Central memory CD8-positive, alpha-beta T cell (primary cell): Measurements from ENCODE around the gene CCDC43.
"Not testable (repeated sequence)": the region's sequence is repeated elsewhere in the genome, so short reads cannot be mapped to it uniquely, and the experiment has no call there.

Experiments
- ATAC-seq: fragments of 150-1000 bp; cut with Tn5 transposase; replicated peaks from 2 replicates; pipeline ENCODE4 v1.10.0; 2022; ENCODE audit warnings: mild to moderate bottlenecking, moderate FRiP score, moderate number of reproducible peaks; ENCODE audit not compliant: poor library complexity, severe bottlenecking; ENCODE audit errors: extremely low read depth
- DNase-seq, 2 donors: peaks; one replicate each; pipeline ENCODE4 v3.0.0; 2021; ENCODE audit warnings: low spot score in 2 of 2
- H3K27ac Mint-ChIP-seq: one replicate; pipeline ENCODE4 v1.8.0; 2022; ENCODE audit warnings: low read depth, mild to moderate bottlenecking, moderate library complexity, mixed read lengths
- H3K27me3 Mint-ChIP-seq: one replicate; pipeline ENCODE4 v1.8.0; 2022; ENCODE audit warnings: mixed read lengths
- H3K36me3 Mint-ChIP-seq: one replicate; pipeline ENCODE4 v1.8.0; 2022; ENCODE audit warnings: mild to moderate bottlenecking, moderate library complexity, mixed read lengths; ENCODE audit not compliant: insufficient read depth
- H3K4me1 Mint-ChIP-seq: one replicate; pipeline ENCODE4 v1.8.0; 2022; ENCODE audit warnings: mixed read lengths
- H3K4me3 Mint-ChIP-seq: one replicate; pipeline ENCODE4 v1.8.0; 2022; ENCODE audit warnings: mild to moderate bottlenecking, moderate library complexity, mixed read lengths
- H3K9me3 Mint-ChIP-seq: one replicate; pipeline ENCODE4 v1.8.0; 2022; ENCODE audit warnings: mixed read lengths

CCDC43 gene

DNA sequence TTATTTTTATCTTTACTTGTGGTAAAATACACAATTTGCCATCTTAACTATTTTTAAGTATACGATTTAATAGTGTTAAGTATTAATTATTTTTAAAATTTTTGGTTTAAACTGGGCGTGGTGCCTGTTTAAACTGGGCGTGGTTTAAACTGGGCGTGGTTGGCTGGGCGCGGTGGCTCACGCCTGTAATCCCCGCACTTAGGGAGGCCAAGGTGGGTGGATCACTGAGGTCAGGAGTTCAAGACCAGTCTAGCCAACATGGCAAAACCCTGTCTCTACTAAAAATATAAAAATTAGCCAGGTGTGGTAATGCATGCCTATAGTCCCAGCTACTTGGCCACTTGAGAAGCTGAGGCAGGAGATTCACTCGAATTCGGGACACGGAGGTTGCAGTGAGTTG is 4.0 kb upstream of the CCDC43 start:
- Mint-ChIP-seq H3K9me3 (no peaks in the 10 kb centered on the region), H3K4me1 (peaks cover 18% of the 10 kb centered on the region), H3K4me3 (no peak overlapping the region), H3K27ac (no peak overlapping the region), H3K36me3 (peaks cover 6% of the 10 kb centered on the region), H3K27me3 (no peaks in the 10 kb centered on the region)
- DNase-seq (no peak), ATAC-seq (no peak)

DNA sequence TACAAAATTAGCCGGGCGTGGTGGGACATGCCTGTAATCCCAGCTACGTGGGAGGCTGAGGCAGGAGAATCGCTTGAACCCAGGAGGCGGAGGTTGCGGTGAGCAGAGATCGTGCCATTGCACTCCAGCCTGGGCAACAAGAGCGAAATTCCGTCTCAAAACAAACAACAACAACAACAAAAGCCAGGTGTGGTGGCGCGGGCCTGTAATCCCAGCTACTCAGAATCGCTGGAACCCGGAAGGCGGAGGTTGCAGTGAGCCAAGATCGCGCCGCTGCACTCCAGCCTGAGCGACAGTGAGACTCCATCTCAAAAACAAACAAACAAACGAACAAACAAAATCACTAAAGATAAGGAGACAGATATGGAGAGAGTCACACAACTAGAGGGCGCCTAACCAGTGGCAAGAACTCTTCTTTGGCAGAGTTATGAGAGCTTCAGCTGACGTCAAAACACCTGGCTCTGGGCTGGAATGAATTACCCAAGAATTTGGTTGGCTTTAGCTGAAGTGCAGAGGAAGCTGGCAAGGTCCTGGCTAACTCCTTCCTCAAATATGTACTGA is 1.2 kb upstream of the CCDC43 start:
- not testable (repeated sequence) for H3K9me3 Mint-ChIP-seq, DNase-seq, H3K27ac Mint-ChIP-seq, ATAC-seq, H3K27me3 Mint-ChIP-seq, H3K36me3 Mint-ChIP-seq
- peaks cover 24% of the 10 kb centered on the region for H3K4me1 Mint-ChIP-seq
- H3K4me3 Mint-ChIP-seq = peak overlapping the region; percentile 99

DNA sequence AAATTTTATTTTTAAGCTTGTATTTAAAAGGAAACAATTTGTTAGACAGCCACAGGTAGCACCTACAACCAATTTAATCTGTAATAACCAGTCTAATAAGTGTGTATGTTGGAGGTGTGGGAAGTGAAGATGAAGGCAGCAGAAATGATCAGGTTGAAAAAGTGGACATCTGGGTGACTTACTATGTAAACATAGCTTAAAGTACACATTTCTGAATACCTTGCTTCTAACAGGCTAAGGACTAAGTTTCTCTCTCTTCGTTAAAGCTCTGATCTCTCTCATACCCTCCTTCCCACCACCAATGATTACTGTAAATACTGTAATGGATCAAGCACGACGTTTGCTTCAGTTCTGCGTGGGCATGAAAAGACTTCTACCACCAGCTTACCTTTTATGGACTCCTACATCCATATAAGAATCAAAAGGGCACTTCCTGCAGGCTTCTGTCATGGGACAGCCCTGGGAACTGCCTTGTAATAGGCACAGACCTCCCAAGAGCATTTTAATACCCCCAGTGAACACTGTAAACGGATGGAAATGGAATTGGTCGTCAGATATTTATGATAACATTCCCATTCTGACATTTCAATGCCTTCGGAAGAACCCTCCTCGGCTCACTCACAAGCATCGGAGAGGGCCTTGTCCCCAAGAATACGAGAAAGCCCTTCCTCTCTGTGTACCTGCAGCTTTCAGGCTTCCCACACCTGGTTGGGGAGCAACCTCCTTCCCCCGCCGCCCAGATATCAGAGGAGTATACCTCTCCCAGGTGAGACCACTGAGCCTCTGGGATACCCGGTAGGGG is 700 bp downstream of the CCDC43 start:
- Mint-ChIP-seq H3K9me3 (no peaks in the 10 kb centered on the region), H3K4me3 (peak overlapping the region; percentile 99), H3K27ac (peak overlapping the region; percentile 96), H3K27me3 (no peaks in the 10 kb centered on the region), H3K36me3 (peaks cover 13% of the 10 kb centered on the region), H3K4me1 (peaks cover 24% of the 10 kb centered on the region)
- DNase-seq = no peak
- ATAC-seq = peak; percentile 7

DNA sequence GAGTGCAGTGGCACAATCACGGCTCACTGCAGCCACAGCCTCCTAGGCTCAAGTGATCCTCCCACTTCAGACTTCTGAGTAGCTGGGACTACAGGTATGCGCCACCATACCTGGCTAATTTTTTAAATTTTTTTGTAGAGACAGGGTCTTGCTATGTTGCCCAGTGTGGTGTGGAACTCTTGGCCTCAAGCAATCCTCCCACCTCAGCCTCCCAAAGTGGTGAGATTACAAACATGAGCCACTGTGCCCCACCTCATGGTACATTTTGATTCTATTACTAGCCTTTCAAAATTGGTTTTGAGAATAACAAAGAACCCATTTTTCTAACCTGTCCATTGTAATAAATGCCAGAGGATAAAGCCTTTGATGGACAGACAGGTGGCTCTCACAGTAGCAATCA is 1.4 kb downstream of the CCDC43 start:
- H3K27me3 Mint-ChIP-seq = no peaks in the 10 kb centered on the region
- H3K4me3 Mint-ChIP-seq = peak overlapping the region; percentile 99
- peaks cover 18% of the 10 kb centered on the region for H3K36me3 Mint-ChIP-seq
- ATAC-seq (no peak), DNase-seq (no peak)
- H3K27ac Mint-ChIP-seq = no peak overlapping the region
- peaks cover 24% of the 10 kb centered on the region for H3K4me1 Mint-ChIP-seq
- no peaks in the 10 kb centered on the region for H3K9me3 Mint-ChIP-seq

DNA sequence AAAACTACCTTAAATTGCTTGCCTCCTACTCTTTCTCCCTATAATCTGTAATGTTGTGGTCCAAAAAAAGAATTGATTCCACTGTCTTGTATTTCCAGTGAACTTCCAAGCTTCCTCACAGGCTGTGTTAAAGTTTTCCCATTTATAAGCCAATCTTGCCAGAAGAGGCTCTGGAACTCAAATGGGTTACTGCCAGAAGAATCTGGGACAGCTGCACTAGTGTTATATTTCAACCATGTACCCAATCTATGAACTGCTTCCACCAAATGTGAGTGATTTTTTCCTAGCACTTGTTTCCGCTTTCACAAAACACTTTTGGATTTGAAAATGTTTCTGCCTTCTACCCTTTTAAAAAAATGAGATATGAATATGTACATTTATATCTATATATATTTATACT is 1.8 kb downstream of the CCDC43 start:
- no peak for ATAC-seq
- Mint-ChIP-seq H3K27me3 (no peaks in the 10 kb centered on the region), H3K4me3 (no peak overlapping the region), H3K9me3 (no peaks in the 10 kb centered on the region), H3K4me1 (peaks cover 24% of the 10 kb centered on the region), H3K36me3 (peaks cover 22% of the 10 kb centered on the region), H3K27ac (no peak overlapping the region)
- DNase-seq = no peak

DNA sequence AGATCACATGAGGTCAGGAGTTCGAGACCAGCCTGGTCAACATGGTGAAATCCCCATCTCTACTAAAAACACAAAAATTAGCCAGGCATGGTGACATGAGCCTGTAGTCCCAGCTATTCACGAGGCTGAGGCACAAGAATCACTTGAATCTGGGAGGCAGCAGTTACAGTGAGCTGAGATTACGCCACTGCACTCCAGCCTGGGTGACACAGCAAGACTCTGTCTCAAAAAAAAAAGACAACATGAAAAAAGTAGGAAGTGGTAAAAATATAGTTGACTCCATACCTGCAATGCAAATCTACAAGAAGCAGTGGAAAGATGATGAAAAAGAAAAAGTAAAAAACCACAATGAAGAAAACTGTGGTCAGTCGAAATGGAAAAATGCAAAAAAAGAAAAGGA is 6.3 kb downstream of the CCDC43 start:
- not testable (repeated sequence) for ATAC-seq, H3K4me3 Mint-ChIP-seq, DNase-seq, H3K27me3 Mint-ChIP-seq, H3K4me1 Mint-ChIP-seq, H3K9me3 Mint-ChIP-seq, H3K27ac Mint-ChIP-seq
- peaks cover 38% of the 10 kb centered on the region for H3K36me3 Mint-ChIP-seq

DNA sequence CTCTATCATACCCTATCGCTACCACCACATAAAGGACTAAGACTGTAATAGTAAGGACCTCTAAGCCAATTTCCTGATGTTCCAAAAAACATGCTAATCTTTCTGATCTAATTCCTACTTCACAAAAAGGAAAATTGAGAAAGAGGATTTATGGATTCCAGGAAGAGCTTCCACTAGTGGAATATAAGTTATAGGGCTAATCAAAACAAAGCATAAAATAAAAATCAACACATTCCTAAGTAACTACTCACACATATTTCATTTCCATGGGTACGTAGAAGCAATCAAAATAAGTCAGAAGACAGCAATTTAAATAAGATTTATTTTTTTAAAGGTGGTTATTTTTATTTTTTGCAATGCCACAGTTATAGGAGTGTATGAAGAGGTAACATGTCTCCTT is 12.4 kb downstream of the CCDC43 start:
- Mint-ChIP-seq H3K36me3 (peaks cover 23% of the 10 kb centered on the region), H3K4me1 (no peaks in the 10 kb centered on the region), H3K27ac (no peak overlapping the region), H3K27me3 (no peaks in the 10 kb centered on the region), H3K9me3 (no peaks in the 10 kb centered on the region), H3K4me3 (no peak overlapping the region)
- DNase-seq = no peak
- no peak for ATAC-seq

DNA sequence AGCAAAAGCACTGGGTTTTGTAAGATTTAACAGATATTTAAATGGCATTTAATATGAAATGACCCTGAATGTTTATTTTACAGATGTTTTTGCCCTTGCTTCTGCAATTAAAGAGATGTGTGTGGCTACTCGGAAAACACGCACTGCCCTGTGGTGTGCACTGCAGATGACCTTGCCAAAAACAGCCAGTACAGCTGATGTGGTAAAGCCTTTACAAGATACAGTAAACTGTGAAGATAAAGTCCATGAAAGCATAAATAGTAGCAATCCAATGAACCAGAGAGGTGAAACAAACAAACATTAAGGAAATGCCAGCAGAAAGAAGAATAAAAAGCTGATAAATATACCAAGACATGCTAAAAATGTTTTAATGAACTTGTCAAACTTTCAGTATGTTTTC is 15.7 kb downstream of the CCDC43 start:
- no peak overlapping the region for H3K27ac Mint-ChIP-seq
- no peak overlapping the region for H3K4me3 Mint-ChIP-seq
- no peak for ATAC-seq

DNA sequence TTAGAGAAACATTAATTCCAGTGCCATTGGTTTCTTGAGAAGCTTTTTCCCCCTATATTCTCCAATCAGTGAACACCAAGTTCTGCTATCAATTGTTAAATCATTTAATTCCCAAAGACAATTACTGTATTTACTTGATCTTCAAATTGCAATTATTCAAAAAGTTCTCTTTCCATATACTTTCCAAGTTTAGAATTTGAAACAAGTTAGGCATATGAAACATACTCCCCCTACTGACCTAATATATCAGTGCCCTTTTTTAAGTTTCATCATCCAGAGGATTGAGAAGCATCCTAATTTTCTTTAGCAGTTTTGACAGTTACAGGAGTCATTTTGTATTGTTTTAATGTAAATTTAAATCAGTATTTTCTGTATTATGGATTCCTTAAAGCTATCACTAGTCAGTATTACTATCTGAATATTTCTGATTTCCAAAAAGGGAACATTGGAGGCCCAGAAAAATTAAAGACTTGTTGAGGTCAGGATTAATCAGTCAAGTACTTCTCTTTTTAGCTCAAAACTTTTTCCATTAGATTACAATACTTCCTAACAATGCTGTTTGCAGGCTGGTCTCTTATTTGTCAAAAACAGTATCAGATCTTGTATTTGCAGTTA is 17.0 kb downstream of the CCDC43 start:
- no peak overlapping the region for H3K4me3 Mint-ChIP-seq
- no peak for ATAC-seq
- no peaks in the 10 kb centered on the region for H3K4me1 Mint-ChIP-seq
- peaks cover under 1% of the 10 kb centered on the region for H3K27me3 Mint-ChIP-seq
- no peaks in the 10 kb centered on the region for H3K9me3 Mint-ChIP-seq
- no peak for DNase-seq
- H3K36me3 Mint-ChIP-seq = peaks cover 2% of the 10 kb centered on the region
- H3K27ac Mint-ChIP-seq = no peak overlapping the region

More for the DNA sequence above, 15.7 kb downstream of the CCDC43 start:
- DNase-seq = no peak
- Mint-ChIP-seq H3K27me3 (no peaks in the 10 kb centered on the region), H3K4me1 (no peaks in the 10 kb centered on the region), H3K9me3 (no peaks in the 10 kb centered on the region), H3K36me3 (peaks cover 9% of the 10 kb centered on the region)

DNA sequence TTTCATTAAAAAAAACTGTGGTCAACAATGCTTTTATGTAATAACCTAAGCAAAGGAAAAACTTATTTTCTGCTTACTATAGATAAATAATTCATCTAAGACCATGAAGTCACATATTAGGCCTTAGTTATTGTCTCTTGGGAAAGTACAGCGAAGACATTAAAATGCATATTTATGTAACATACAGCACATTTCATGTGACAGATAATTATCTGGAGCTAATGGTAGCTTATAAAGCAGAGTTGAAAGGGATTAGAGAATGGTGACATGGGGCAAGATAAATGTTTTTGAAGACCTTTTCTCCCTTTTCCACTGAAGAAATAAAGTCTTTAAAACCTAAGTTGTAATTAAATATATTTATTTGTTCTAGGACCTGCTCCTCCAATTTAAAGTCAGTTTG is 23.6 kb downstream of the CCDC43 start:
- Mint-ChIP-seq H3K36me3 (no peaks in the 10 kb centered on the region), H3K4me3 (no peak overlapping the region), H3K27me3 (peaks cover 26% of the 10 kb centered on the region), H3K4me1 (no peaks in the 10 kb centered on the region), H3K9me3 (no peaks in the 10 kb centered on the region), H3K27ac (no peak overlapping the region)
- ATAC-seq (no peak), DNase-seq (no peak)

DNA sequence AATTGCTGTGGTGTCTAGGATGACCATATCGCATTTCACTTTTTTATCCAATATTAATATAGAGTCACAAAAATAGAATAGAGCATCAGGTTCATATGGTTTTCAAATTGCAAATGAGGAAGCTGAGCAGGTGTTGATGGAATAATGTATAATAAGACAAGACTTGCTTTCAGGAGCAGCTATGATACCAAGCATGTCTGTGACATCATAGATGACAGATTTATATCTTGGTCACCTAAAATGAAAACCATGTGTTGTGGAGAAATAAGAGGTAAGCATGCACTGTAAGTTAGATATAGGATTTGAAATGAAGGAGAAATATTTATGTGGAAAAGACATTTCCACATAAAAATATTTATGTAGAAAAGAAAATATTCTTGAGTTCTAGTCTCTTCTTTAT is 24.7 kb downstream of the CCDC43 start:
- H3K4me3 Mint-ChIP-seq = no peak overlapping the region
- ATAC-seq (no peak), DNase-seq (no peak)
- H3K4me1 Mint-ChIP-seq = no peaks in the 10 kb centered on the region
- H3K27me3 Mint-ChIP-seq = peaks cover 26% of the 10 kb centered on the region
- no peaks in the 10 kb centered on the region for H3K9me3 Mint-ChIP-seq
- H3K36me3 Mint-ChIP-seq = no peaks in the 10 kb centered on the region
- no peak overlapping the region for H3K27ac Mint-ChIP-seq

DNA sequence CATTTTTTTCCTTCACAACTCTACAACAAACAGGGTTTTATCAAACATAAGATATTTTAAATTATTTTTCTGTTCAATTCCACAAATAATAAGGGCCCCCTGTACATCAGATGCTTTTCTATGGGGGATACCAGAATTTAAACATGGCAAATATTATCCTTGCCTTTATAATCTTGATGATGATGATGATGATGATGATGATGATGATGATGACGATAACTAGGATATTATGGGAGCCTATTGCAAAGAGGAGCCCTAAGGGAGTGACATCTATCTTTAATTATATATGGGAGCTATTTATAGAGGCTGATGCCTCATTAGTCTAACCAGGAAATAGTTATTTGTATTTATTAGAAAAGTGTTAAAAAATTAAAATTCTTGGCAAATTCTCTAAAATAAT is 26.5 kb downstream of the CCDC43 start:
- H3K27ac Mint-ChIP-seq = no peak overlapping the region
- peaks cover 26% of the 10 kb centered on the region for H3K27me3 Mint-ChIP-seq
- H3K4me1 Mint-ChIP-seq = no peaks in the 10 kb centered on the region
- no peak overlapping the region for H3K4me3 Mint-ChIP-seq
- H3K9me3 Mint-ChIP-seq = no peaks in the 10 kb centered on the region
- ATAC-seq (no peak), DNase-seq (no peak)
- no peaks in the 10 kb centered on the region for H3K36me3 Mint-ChIP-seq

DNA sequence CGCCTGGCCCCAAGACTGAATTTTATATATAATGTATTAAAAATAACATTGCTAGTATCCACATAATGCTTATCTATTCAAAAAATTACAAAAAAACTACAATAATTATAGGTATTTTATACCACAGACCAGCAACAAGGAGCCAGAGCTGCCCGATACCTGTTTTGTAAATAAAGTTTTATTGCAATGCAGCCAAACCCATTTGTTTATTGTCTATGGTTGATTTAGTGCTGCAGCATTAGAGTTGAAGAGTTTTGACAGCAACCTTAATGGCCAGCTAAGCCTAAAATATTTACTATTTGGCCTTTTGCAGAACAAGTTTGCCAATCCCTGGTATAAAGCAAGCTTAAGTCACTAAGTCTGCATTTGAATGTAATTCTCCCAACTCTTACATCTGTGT is 27.7 kb downstream of the CCDC43 start:
- no peak for DNase-seq
- no peaks in the 10 kb centered on the region for H3K9me3 Mint-ChIP-seq
- H3K36me3 Mint-ChIP-seq = no peaks in the 10 kb centered on the region
- H3K27ac Mint-ChIP-seq = no peak overlapping the region
- no peak overlapping the region for H3K4me3 Mint-ChIP-seq
- ATAC-seq = no peak
- H3K27me3 Mint-ChIP-seq = peaks cover 26% of the 10 kb centered on the region
- H3K4me1 Mint-ChIP-seq = peaks cover 4% of the 10 kb centered on the region
